Midbrain (tissue), 1 donor: ENCODE measurements around the gene ARMC9.
"Not testable (repeated sequence)": the region's sequence is repeated elsewhere in the genome, so short reads cannot be mapped to it uniquely, and the experiment has no call there.

ENCODE experiments used
- DNase-seq: peaks from one replicate; lab custom pipeline; 2025; lab: John Stamatoyannopoulos, UW

ARMC9 gene

DNA sequence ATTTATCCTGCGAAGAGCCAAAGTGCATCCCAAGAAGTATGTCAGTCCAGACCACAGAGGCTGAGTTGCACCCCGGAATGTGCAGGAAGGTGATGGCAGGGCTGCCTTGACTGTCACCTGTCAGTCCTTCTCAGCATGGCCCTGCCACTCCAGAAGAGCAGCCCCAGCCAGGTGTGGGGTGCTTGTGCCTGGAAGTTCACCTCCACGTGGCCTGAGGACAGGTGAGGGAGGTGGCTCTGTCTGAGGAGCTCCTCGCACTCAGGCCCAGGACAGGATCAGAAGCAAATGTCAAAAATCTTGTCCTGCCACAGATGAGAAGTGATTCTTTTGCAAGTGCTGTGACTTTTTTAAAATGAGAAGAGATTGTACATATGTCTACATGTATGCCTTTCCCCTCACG is 165.6 kb downstream of the ARMC9 start:
- DNase-seq: no peak

DNA sequence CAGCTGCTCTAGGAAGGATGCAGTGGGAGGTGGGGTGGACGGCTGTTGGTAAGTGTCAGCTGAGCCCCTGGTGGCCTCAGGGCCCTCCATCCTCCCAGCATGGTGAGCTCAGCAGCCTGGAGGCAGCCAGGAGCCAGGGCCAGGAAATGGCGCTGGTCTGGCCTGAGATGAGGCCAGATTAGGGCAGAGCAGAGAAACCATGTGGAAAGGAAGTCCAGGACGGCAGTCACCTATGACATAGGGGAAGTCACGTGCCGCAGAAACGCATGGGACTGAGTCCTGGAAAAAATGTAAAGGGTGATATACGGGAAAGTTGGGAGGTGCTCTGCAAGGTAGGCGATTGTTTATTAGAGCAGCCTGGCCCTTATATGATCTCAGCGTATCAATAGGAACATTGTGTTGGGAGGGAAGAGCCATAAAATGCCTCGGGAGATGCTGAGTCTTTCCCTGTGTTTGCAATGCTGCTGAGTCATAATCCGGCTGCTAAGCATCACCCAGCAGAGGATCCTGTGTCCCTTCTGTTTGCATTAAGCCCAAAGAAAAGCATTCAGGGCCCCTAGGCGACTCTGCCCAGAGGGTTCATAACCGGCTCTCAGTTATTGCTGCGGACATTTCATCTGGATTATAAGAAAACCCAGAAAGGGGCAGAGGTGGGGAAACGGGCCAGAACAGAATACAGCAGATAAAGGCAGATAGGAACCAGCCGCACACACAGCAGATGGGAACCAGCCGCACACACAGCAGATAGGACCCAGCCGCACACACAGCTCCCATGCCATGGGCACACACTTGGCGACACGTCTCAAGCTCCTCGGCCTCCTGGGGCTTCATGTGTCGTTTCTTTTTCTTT is 166.8 kb downstream of the ARMC9 start:
- peak; percentile 77 for DNase-seq

DNA sequence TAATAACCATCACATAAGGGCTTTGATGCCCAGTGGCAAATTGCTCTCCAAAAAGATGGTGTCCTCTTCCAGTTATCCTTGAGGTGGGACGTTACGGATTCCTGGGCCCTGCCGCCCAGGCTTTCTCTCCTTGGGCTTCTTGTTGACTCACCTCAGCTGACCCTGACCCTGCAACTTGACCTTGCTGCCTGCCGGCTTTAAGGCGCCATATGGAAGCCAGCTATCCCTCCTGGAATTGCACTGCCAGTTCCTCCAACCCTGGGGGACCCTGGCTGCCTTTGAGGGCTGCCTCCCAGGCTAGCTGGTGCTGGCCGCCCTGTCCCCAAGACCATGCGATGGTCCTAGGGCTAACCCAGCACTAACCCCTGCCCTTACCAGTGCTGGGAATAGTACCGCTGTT is 168.7 kb downstream of the ARMC9 start:
- no peak for DNase-seq

DNA sequence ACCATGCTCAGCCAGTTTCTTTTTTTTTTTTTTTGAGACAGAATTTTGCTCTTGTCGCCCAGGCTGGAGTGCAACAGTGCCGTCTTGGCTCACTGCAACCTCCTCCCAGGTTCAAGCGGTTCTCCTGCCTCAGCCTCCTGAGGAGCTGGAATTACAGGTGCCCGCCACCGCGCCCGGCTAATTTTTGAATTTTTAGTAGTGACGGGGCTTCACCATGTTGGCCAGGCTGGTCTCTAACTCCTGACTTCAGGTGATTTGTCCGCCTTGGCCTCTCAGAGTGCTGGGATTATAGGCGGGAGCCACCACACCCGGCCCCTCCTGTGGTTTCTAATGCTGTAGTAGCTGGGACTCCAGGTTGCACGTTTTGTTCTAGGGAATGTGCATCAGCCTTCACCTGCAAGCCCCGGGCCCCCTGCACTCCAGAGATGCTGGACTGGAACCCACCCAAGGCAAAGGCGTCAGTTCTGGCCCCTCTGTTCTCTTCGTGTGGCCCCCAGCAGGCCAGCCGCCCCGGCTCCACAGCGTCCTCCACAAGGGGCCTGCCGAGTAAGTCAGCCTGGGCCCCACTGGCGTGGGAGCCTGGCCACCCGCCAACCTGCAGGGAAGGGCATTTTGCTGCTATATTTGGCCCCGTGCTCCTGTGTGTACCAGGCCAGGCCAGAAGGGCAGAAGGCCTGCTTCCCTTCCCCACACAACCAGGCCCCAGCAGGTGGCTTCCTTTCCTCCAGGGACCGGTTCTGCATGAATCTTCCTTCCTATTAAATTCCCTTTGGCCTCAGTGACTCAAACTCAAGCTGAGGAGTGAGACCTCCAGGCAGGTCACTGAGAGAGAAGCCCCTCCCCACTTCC is 171.4 kb downstream of the ARMC9 start:
- no peak for DNase-seq

DNA sequence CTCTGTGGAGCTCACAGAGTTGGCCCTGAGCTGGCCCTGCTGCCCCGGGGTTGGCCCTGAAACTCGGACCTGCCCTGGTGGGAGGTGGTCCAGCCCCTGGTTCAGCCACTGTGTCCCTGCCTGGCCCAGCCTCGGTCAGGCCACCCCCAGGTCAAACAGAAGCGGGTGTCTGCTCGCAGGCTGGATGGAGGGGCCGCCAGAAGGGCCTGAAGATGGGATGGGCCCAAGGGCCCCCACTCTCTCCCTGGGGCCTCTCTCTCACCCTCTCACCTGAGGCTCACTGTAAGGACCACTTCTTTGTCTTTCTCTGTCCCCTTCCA is 172.0 kb downstream of the ARMC9 start:
- no peak for DNase-seq

DNA sequence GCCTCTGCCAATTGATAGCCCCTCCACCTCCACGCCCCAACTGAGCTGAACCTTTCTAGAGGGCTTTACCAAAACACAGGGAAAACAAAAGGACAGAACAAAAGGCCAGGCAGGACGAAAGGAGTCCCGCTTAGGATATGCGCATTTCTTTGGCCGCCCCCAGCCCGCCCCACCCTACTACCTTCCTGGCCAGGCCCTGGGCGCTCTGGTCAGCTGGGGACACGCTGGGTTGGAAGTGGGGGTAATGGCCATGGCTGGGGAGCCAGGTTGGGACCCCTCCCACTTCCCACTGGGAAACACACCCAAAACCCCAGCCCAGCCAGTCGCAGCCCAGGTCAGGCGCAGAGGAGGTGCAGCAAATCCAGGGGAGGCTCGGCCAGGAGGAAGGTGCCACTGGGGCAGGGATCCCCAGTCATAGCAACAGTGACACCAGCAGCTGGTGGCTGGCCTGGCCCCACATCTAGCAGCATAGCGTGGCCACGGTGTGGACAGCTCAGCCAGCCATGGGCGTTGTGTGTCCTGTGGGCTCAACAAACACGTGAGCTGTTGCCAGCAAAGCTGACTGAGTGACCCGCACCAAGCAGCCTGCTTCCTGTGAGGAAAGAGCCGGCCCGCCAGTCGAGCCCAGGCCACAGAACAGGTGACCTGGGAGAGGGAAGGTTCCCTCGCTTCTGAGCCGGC is 172.5 kb downstream of the ARMC9 start:
- DNase-seq: no peak

DNA sequence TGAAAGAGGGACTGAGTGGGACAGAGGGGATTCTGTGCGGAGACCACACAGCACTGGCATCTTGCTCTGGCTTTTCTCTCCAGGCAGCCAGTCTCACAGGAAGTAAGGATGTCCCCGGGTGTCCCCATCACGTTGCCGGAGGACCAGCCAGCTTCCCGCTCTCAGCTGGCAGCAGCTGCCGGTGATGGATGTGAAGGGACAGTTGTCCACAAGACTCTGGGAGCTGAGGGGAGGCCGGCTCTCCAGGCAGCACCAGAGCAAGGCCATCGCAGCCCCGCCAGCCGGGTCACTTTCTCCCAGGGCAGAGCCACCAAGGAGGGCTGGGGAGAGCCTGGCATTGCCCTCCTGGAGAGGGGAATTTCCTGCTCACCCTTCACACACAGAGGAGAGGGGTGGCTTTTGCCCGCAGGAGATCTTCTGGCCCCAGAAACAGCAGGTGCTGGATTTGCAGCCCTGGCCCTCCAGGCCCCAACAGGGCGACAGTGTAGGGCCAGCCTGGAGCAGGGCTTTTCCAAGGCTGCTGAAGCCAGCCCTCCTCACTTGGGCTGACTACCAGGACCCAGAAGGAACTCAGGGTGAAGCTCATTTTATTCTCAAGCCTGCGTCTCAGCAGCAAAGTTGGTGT is 173.1 kb downstream of the ARMC9 start:
- DNase-seq: peak; percentile 23

DNA sequence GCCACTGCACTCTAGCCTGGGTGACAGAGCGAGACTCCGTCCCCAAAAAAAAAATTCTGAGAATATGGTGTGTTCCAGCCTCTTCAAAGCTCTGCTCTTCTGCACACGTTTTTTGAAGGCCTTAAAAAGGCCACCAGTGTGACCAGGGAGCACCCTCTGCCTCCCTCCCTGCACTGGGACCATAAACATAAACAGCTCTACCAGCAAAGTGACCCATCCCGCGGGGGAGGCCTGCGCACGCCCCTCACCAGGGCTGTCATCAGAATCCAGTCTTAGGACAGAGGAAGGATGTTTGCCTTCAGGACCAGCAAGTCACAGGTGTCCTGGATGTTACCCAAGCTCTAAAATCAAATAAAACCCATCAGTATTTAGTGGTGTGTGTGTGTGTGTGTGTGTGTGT is 173.9 kb downstream of the ARMC9 start:
- no peak for DNase-seq

DNA sequence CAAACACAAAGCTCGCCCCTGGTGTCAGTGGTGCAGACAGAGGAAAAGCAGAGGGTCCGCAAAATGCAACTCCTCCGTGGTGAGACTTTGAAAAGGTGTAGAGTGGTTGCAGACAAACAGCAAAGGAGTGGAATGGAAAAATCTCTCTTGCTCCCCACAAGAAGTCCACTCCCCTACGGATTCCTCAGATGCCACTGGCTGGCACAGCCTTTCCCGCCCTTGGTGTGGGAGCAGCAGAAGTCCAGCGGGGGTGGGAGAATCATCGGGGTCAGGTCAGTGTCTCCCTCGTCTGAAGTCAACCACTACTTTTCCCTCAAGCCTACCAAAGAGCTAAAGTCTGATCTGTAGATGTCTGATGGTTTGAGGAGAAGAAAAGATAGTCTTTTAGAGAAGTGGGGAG is 174.8 kb downstream of the ARMC9 start:
- no peak for DNase-seq

DNA sequence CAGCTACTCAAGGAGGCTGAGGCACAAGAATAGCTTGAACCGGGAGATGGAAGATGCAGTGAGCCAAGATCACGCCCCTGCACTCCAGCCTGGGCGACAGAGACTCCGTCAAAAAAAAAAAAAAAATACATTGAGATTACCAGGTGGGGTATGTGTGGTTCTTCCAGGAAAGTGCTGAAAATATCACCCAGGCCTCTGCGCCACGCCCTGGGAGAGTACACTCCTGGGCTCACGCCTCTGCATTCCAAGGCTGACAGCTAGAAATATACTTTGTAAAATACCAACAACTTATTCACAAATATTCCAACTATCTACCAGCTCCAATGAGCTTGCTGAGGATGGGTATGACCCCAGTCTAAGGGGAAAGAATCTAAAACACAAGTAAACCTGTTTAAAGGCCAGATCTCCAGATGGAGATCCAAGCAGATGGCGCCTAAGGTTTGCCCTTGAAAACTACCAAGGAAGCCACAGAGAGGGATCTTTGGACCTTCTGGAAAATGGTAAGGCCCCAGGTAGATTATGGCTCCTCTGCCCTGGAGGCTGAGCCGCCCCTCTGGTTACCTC is 175.4 kb downstream of the ARMC9 start:
- no peak for DNase-seq

DNA sequence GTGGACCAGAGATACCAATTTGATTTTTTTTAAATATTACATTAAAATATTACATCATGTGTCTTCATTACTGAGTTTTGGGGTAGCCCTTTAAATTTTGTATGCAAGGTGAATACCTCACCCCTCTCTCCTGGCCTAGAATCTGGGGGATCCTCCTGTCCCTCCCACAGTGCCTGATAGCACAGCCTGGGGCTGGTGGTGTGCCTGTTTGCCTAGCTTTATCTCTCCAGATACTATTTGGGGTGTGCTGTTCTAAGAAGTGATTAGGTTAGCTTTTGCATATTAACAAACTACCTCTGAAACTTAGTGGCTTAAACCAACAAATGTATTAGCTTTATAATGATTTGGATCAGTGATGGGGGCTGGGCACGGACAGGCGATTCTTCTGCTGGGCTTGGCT is 176.3 kb downstream of the ARMC9 start:
- DNase-seq: no peak

DNA sequence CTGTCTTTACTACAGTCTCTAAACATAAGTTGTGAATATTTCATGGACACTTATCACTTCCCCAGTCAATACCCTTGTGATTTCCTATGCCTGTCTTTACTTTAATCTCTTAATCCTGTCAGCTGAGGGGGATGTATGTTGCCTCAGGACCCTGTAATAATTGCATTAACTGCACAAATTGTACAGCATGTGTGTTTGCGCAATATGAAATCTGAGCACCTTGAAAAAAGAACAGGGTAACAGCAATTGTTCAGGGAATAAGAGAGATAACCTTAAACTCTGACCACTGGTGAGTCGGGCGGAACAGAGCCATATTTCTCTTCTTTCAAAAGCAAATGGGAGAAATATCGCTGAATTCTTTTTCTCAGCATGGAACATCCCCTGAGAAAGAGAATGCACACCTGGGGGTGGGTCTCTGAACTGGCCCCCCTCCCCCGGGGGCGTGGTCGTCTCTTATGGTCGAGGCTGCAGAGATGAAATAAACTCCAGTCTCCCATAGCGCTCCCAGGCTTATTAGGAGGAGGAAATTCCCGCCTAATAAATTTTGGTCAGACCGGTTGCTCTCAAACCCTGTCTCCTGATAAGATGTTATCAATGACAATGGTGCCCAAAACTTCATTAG is 177.7 kb downstream of the ARMC9 start:
- DNase-seq: not testable (repeated sequence)

DNA sequence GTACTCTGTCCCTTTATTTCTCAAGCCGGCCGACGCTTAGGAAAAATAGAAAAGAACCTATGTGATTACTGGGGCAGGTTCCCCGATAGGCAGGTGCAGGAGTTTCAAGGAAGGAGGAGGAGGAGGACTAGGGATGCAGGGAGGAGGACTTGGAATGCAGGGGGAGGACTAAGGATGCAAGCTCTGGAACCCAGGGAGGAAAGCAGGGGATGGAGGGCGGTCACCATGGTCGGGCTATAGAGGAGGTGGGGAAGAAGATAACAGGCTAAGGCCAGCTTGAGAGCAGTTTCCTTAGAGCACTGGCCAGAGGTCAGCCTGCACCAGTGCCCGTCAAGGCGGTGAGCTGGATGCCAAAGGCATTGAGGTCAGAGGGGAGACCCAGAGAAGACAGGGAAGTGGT is 178.4 kb downstream of the ARMC9 start:
- DNase-seq: no peak

DNA sequence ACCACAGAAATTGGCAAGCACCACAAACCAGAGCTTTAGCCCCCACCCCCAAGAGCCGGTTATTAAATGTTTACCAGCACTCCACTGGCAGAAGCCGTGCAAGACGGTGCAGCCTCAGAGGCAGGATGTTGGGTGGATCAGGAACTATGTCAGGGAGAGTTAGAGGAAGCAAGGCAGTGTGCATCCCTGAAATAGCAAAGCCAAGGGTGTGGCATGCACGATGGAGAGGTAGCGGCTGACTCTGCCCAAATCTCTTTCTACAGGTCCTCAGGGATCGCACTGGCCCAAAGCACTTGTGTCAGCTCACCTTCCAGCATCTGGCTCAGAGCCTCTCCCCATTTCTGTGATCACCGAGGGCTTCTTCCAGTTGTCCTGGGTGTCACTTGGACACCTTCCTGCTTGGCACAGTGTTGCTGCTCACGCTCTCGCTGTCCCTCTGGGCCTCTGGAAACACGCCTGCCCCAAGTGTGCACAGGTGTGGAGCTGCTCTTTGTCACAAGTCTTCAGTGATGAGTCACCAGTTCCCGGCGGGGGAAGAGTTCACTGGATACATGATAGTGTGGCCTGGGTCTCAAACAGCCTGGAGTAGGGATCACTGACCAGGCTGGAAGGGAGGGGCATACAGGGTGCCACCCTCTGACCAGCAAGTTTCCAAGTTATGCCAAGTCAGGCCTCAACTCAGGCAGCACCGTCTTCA is 179.7 kb downstream of the ARMC9 start:
- DNase-seq: no peak

DNA sequence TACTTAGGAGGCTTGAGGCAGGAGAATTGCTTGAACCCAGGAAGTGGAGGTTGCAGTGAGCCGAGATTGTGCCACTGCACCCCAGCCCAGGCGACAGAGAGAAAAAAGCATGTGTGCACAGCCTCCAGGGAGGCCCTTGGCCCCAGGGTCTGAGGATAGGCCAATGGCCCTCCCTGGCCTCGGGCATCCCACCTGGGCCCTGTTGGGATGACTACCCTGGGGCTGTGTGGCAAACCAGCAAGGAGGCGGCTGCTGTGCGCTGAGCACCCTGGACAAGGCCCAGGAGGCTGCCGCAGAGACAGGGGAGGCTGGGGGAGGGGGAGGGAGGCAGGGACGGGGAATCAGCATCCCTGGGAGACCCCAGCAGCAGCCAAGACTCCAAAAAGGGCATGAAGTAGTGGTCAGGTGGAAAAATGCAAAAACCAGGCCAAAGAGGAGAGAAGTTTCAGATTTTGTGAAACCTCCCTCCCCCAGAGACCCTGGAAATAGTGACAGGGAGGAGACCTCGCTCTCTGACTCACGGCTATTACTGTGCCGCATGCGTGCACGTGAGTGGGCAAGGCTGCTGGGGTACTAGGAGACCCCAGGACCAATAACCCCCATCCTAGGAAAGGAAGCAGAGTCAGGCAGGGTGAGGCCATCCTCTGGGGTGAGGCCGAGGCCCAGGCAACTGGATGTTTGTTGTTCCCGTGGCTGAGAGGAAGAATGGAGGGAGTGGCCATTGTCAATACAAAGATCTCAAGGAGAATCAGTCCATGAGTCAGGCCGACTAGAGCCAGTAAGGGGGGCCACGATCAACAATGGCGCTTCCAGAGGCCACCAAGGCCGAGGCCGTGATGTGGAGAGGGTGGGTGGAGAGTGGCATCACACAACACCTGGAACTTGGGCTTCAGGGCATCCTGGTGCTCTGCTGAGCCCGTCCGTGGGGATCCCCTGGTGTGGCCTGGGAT is 181.1 kb downstream of the ARMC9 start:
- DNase-seq: peak; percentile 38

DNA sequence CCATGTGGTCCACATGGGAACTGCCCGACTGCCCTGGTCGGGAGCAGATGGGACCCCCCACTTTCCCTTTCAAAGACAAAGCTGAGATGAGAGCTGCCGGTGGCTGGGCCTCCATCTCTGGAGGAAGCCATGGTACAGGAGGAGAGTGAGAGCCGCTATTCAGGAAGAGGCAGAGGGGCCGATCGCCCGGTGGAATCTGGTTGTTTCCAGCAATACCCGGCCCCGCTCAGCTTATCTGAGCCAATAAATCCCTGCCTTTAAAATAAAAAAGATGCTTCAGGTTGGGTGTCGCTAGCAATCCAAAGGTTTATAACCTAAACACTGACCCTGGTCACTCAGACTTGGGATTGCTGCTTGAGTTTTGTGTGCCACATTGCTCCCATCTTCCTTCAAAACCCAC is 181.9 kb downstream of the ARMC9 start:
- no peak for DNase-seq

DNA sequence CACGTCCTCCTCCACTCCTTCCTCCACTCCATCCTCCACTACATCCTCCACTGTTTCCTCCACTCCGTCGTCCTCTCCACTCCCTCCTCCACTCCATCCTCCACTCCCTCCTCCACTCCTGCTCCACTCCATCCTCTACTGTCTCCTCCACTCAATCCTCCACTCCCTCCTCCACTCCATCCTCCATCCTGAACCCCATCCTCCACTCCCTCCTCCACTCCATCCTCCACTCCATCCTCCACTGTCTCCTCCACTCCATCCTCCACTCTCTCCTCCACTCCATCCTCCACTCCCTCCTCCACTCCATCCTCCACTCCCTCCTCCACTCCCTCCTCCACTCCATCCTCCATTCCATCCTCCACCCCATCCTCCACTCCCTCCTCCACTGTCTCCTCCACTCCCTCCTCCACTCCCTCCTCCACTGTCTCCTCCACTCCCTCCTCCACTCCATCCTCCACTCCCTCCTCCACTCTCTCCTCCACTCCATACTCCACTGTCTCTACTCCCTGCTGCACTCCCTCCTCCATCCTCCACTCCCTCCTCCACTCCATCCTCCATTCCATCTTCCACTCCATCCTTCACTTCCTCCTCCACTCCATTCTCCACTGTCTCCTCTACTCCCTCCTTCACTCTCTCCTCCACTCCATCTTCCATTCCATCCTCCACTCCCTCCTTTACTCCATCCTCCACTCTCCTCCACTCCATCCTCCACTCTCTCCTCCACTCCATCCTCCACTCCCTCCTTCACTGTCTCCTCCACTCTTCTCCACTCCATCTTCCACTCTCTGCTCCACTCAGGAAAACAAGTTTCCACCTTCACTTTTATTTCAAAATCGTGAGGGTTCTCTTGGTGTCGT is 182.8 kb downstream of the ARMC9 start:
- DNase-seq: no peak

DNA sequence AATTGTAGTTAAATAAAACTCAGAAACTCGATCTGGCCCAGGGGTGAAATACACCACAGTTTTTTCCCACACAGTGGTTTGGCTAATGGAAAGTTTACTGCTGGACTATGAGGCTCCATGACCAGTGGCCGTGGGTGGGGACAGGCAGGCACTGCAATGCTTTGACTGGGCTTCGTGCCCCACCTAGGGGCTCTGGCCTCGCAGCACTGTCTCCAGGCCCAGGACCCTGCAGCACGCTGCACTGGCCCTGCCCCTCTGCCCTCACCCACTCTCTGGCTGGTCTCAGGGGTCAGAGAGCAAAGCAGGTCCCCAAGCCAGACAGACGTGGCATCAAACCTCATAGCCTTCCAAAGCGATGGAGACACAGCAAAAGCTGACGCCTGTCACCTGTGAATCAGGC is 183.7 kb downstream of the ARMC9 start:
- DNase-seq: no peak
